Mononuclear cell (primary cell): Measurements from ENCODE around the gene OR9A4. TPM values are rescaled to one million over a fixed set of nuclear protein-coding genes. Genes with fewer than 3 reads are reported as not detected.
"Not testable (repeated sequence)": the region's sequence is repeated elsewhere in the genome, so short reads cannot be mapped to it uniquely, and the experiment has no call there.

Experiments used
- H3K27me3 ChIP-seq: 2 replicates; pipeline ENCODE4 v1.6.0; 2011; ENCODE audit warnings: low read length, control low read depth; ENCODE audit not compliant: insufficient read depth
- H3K4me1 ChIP-seq: 2 replicates; pipeline ENCODE4 v1.5.1; 2011; ENCODE audit warnings: mild to moderate bottlenecking, low read length, control low read depth; ENCODE audit not compliant: insufficient read depth
- H3K4me3 ChIP-seq: 2 replicates; pipeline ENCODE4 v1.5.1; 2011; ENCODE audit warnings: mild to moderate bottlenecking, low read length, moderate library complexity
- H3K9me3 ChIP-seq: 2 replicates; pipeline ENCODE4 v1.5.1; 2011; ENCODE audit warnings: low read depth, mild to moderate bottlenecking, control low read depth, low read length
- total RNA-seq: library from RNA; depleted of rRNA; stranded (reverse); fragments of >200 nt; gene quantifications from one replicate; pipeline ENCODE4 v1.2.3, GENCODE V29; 2012

OR9A4 gene
- not detected for total RNA-seq

- H3K27me3 ChIP-seq: no peaks in the 10 kb centered on the region
- H3K4me3 ChIP-seq: no peak within 1 kb of the TSS
- no peaks in the 10 kb centered on the region for H3K9me3 ChIP-seq
- H3K4me1 ChIP-seq: peaks cover 15% of the 10 kb centered on the region
Measured at GRCh38 chr7:141916099-141916498, at the start of gene OR9A4. OR9A4 (plus strand) TSS chr7:141916399; CDS start chr7:141918876, 2,477 bp downstream.

- H3K4me3 ChIP-seq: no peak overlapping the region
- no peaks in the 10 kb centered on the region for H3K9me3 ChIP-seq
Measured at GRCh38 chr7:141866974-141867373, 49.2 kb upstream of the OR9A4 start.

GRCh38 chr7:141872931-141873330 is 43.3 kb upstream of the OR9A4 start:
- no peak overlapping the region for H3K4me3 ChIP-seq
- H3K4me1 ChIP-seq: peaks cover 11% of the 10 kb centered on the region
- no peaks in the 10 kb centered on the region for H3K9me3 ChIP-seq
- no peaks in the 10 kb centered on the region for H3K27me3 ChIP-seq

More at GRCh38 chr7:141866974-141867373, 49.2 kb upstream of the OR9A4 start:
- no peaks in the 10 kb centered on the region for H3K27me3 ChIP-seq
- peaks cover 11% of the 10 kb centered on the region for H3K4me1 ChIP-seq

GRCh38 chr7:141874787-141875186 is 41.4 kb upstream of the OR9A4 start:
- no peaks in the 10 kb centered on the region for H3K27me3 ChIP-seq
- no peaks in the 10 kb centered on the region for H3K9me3 ChIP-seq
- H3K4me1 ChIP-seq: peaks cover 11% of the 10 kb centered on the region
- no peak overlapping the region for H3K4me3 ChIP-seq

GRCh38 chr7:141875453-141875852 is 40.7 kb upstream of the OR9A4 start:
- no peaks in the 10 kb centered on the region for H3K27me3 ChIP-seq
- H3K4me1 ChIP-seq: peaks cover 11% of the 10 kb centered on the region
- no peak overlapping the region for H3K4me3 ChIP-seq
- H3K9me3 ChIP-seq: no peaks in the 10 kb centered on the region

GRCh38 chr7:141876371-141876770 is 39.8 kb upstream of the OR9A4 start:
- Histone ChIP-seq H3K27me3 (no peaks in the 10 kb centered on the region), H3K4me3 (no peak overlapping the region), H3K9me3 (no peaks in the 10 kb centered on the region), H3K4me1 (peaks cover 11% of the 10 kb centered on the region)

- Histone ChIP-seq H3K4me3 (no peak overlapping the region), H3K27me3 (no peaks in the 10 kb centered on the region), H3K9me3 (no peaks in the 10 kb centered on the region), H3K4me1 (peaks cover 11% of the 10 kb centered on the region)
Measured at GRCh38 chr7:141877365-141877764, 38.8 kb upstream of the OR9A4 start.

GRCh38 chr7:141880960-141881359 is 35.2 kb upstream of the OR9A4 start:
- H3K9me3 ChIP-seq: no peaks in the 10 kb centered on the region
- H3K27me3 ChIP-seq: no peaks in the 10 kb centered on the region
- H3K4me1 ChIP-seq: peaks cover 17% of the 10 kb centered on the region
- no peak overlapping the region for H3K4me3 ChIP-seq

- no peaks in the 10 kb centered on the region for H3K9me3 ChIP-seq
- peaks cover 32% of the 10 kb centered on the region for H3K4me1 ChIP-seq
- H3K4me3 ChIP-seq: no peak overlapping the region
- H3K27me3 ChIP-seq: no peaks in the 10 kb centered on the region
Measured at GRCh38 chr7:141884539-141885225, 31.5 kb upstream of the OR9A4 start.

- Histone ChIP-seq H3K9me3 (no peaks in the 10 kb centered on the region), H3K4me1 (peaks cover 32% of the 10 kb centered on the region), H3K27me3 (no peaks in the 10 kb centered on the region), H3K4me3 (no peak overlapping the region)
Measured at GRCh38 chr7:141889321-141889720, 26.9 kb upstream of the OR9A4 start.

GRCh38 chr7:141891336-141891735 is 24.9 kb upstream of the OR9A4 start:
- Histone ChIP-seq H3K4me3 (no peak overlapping the region), H3K9me3 (no peaks in the 10 kb centered on the region), H3K27me3 (no peaks in the 10 kb centered on the region), H3K4me1 (peaks cover 13% of the 10 kb centered on the region)

GRCh38 chr7:141899366-141899765 is 16.8 kb upstream of the OR9A4 start:
- not testable (repeated sequence) for H3K9me3 ChIP-seq, H3K27me3 ChIP-seq, H3K4me3 ChIP-seq, H3K4me1 ChIP-seq

GRCh38 chr7:141906285-141906684 is 9.9 kb upstream of the OR9A4 start:
- Histone ChIP-seq H3K27me3 (no peaks in the 10 kb centered on the region), H3K4me1 (peaks cover 5% of the 10 kb centered on the region), H3K9me3 (no peaks in the 10 kb centered on the region), H3K4me3 (no peak overlapping the region)

- Histone ChIP-seq H3K27me3 (no peaks in the 10 kb centered on the region), H3K4me1 (peaks cover 14% of the 10 kb centered on the region), H3K9me3 (no peaks in the 10 kb centered on the region), H3K4me3 (no peak overlapping the region)
Measured at GRCh38 chr7:141911391-141911790, 4.8 kb upstream of the OR9A4 start.

GRCh38 chr7:141915565-141915964 is 634 bp upstream of the OR9A4 start:
- no peak overlapping the region for H3K4me3 ChIP-seq
- no peaks in the 10 kb centered on the region for H3K27me3 ChIP-seq
- peaks cover 18% of the 10 kb centered on the region for H3K4me1 ChIP-seq
- H3K9me3 ChIP-seq: no peaks in the 10 kb centered on the region

- no peaks in the 10 kb centered on the region for H3K27me3 ChIP-seq
- no peak overlapping the region for H3K4me3 ChIP-seq
- no peaks in the 10 kb centered on the region for H3K9me3 ChIP-seq
- H3K4me1 ChIP-seq: peaks cover 9% of the 10 kb centered on the region
Measured at GRCh38 chr7:141920281-141920680, 4.1 kb downstream of the OR9A4 start.
